Activated CD4-positive, alpha-beta T cell treated with anti-CD3 and anti-CD28 coated beads for 36 hours (primary cell): ENCODE results near the gene DDX60. TPM values are rescaled to one million over a fixed set of nuclear protein-coding genes. Genes with fewer than 3 reads are reported as not detected.
A peak's percentile ranks its signal among the peaks of the same experiment; 100 is the strongest.

ENCODE experiments used
- ATAC-seq: fragments of 200-7000 bp; cut with Tn5 transposase; one replicate; pipeline ENCODE4 v1.10.0; 2021; ENCODE audit warnings: mild to moderate bottlenecking, moderate library complexity
- CTCF ChIA-PET: fragments of 350-600 bp; sonication (Branson Sonifier 250); formaldehyde crosslinking; loops from one replicate; lab custom pipeline; 2021; ENCODE audit warnings: antibody characterized with exemption; lab: Charles Lee
- POLR2A ChIA-PET: fragments of 350-600 bp; sonication (Branson Sonifier 250); formaldehyde crosslinking; loops from one replicate; lab custom pipeline; 2021; ENCODE audit warnings: antibody characterized with exemption, inconsistent platforms; lab: Charles Lee
- DNase-seq: peaks from one replicate; pipeline ENCODE4 v3.0.0-alpha.2; 2020
- H3K27ac Mint-ChIP-seq: one replicate; pipeline ENCODE4 v1.8.0; 2021; ENCODE audit warnings: mixed read lengths
- H3K27me3 Mint-ChIP-seq: one replicate; pipeline ENCODE4 v1.8.0; 2021; ENCODE audit warnings: mixed read lengths
- H3K36me3 Mint-ChIP-seq: one replicate; pipeline ENCODE4 v1.8.0; 2021; ENCODE audit warnings: low read depth, mixed read lengths
- H3K4me1 Mint-ChIP-seq: one replicate; pipeline ENCODE4 v1.8.0; 2021; ENCODE audit warnings: mixed read lengths
- H3K4me3 Mint-ChIP-seq: one replicate; pipeline ENCODE4 v1.8.0; 2021; ENCODE audit warnings: mild to moderate bottlenecking, moderate library complexity, mixed read lengths
- H3K9me3 Mint-ChIP-seq: one replicate; pipeline ENCODE4 v1.8.0; 2021; ENCODE audit warnings: low read depth, mixed read lengths
- intact Hi-C, 2 experiments: fragments of 100-400 bp; cut with DNase I in 1 of 2; cut with micrococcal nuclease in 1 of 2; formaldehyde crosslinking; loops; one replicate each; pipeline versions ENCODE4 v1.14.2 to v1.15.1; 2022 to 2024; cut with DNase I, micrococcal nuclease
- total RNA-seq, 2 experiments: library from RNA; stranded (reverse); gene quantifications; one replicate each; pipeline ENCODE4 v1.2.3, GENCODE V29; 2021

The DDX60 gene, protein sequence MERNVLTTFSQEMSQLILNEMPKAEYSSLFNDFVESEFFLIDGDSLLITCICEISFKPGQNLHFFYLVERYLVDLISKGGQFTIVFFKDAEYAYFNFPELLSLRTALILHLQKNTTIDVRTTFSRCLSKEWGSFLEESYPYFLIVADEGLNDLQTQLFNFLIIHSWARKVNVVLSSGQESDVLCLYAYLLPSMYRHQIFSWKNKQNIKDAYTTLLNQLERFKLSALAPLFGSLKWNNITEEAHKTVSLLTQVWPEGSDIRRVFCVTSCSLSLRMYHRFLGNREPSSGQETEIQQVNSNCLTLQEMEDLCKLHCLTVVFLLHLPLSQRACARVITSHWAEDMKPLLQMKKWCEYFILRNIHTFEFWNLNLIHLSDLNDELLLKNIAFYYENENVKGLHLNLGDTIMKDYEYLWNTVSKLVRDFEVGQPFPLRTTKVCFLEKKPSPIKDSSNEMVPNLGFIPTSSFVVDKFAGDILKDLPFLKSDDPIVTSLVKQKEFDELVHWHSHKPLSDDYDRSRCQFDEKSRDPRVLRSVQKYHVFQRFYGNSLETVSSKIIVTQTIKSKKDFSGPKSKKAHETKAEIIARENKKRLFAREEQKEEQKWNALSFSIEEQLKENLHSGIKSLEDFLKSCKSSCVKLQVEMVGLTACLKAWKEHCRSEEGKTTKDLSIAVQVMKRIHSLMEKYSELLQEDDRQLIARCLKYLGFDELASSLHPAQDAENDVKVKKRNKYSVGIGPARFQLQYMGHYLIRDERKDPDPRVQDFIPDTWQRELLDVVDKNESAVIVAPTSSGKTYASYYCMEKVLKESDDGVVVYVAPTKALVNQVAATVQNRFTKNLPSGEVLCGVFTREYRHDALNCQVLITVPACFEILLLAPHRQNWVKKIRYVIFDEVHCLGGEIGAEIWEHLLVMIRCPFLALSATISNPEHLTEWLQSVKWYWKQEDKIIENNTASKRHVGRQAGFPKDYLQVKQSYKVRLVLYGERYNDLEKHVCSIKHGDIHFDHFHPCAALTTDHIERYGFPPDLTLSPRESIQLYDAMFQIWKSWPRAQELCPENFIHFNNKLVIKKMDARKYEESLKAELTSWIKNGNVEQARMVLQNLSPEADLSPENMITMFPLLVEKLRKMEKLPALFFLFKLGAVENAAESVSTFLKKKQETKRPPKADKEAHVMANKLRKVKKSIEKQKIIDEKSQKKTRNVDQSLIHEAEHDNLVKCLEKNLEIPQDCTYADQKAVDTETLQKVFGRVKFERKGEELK (N-terminal part only)
- total RNA-seq = 10 to 100 TPM; 22.2 to 23.8 TPM

DNA sequence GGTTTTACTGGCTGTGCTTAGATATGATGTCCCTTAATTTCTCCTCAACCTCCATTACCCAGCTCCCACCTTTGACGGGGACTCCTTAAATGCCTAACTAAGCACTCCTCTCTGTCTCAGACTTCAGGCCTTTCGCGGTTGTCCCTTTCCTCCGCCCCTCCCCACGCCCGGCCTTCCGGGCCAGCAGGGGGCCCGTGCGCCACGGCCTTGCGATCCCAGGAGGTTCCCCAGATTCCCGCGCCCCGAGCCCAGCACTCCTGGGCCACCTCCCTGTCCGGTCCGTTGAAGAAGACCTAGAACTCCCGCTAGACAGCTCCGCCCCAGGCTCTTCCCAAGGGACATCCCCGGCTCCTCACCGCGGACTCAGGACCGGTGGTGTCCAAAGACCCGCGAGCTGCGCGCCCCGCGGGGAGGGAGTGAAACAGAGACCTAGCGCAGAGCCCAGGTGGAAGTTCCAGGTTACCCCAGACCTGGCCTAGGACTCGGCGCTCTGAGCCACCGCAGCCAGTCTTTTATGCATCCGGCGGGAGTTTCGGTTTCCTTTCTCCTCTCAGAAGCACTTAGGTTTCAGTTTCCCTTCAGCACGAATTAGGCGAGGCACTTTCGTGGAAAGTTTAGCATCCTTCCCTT, at the start of gene DDX60:
Gene DDX60, minus strand, starts transcription at position 487 of the 630 bp plus-strand sequence. CDS start 7,493 bp downstream, outside the sequence.
- ChIA-PET POLR2A (no interaction called here), CTCF (interaction anchor here (0.6 to 1.1 kb wide), 4 partner anchors 14 to 692 kb away, joined by 3 to 5 read pairs (median 4); partner anchors contain the start of gene CBR4)
- H3K4me1 Mint-ChIP-seq = peaks cover 44% of the 10 kb centered on the region
- H3K27me3 Mint-ChIP-seq = no peaks in the 10 kb centered on the region
- no peaks in the 10 kb centered on the region for H3K9me3 Mint-ChIP-seq
- peaks cover 4% of the 10 kb centered on the region for H3K36me3 Mint-ChIP-seq
- intact Hi-C loops = loop anchor here (1.0 to 10.0 kb wide), 6 partner anchors 162 to 1436 kb away; partner anchors contain the start of genes DDX60L (in 2 of the 2), CBR4 (in 1 of the 2), HPF1 (in 1 of the 2) and NEK1 (in 1 of the 2)
- peak; percentile 93 for ATAC-seq
- peak within 1 kb of the TSS; percentile 92 for H3K27ac Mint-ChIP-seq
- peak within 1 kb of the TSS; percentile 85 for H3K4me3 Mint-ChIP-seq
- DNase-seq = peak; percentile 91

- intact Hi-C loops = no loop called here
- H3K4me1 Mint-ChIP-seq = peaks cover 6% of the 10 kb centered on the region
- ATAC-seq = no peak
- H3K27ac Mint-ChIP-seq = no peak overlapping the region
- H3K36me3 Mint-ChIP-seq = peaks cover 74% of the 10 kb centered on the region
- H3K9me3 Mint-ChIP-seq = peaks cover 8% of the 10 kb centered on the region
- no peak for DNase-seq
- no peak overlapping the region for H3K4me3 Mint-ChIP-seq
- H3K27me3 Mint-ChIP-seq = no peaks in the 10 kb centered on the region
- ChIA-PET POLR2A (no interaction called here), CTCF (interaction anchor here (0.7 kb wide), 1 partner anchor 431 kb away, joined by 3 read pairs; no protein-coding TSS in a partner anchor)
These were observed 48.5 kb upstream of the DDX60 start for GRCh38 chr4:168367065-168367464.

GRCh38 chr4:168362025-168362401, 43.5 kb upstream of the DDX60 start:
- peaks cover 77% of the 10 kb centered on the region for H3K36me3 Mint-ChIP-seq
- intact Hi-C loops = no loop called here
- ATAC-seq (no peak), DNase-seq (no peak)
- H3K4me3 Mint-ChIP-seq = no peak overlapping the region
- no peaks in the 10 kb centered on the region for H3K27me3 Mint-ChIP-seq
- no peak overlapping the region for H3K27ac Mint-ChIP-seq
- H3K9me3 Mint-ChIP-seq = peaks cover 6% of the 10 kb centered on the region
- peaks cover 6% of the 10 kb centered on the region for H3K4me1 Mint-ChIP-seq
- ChIA-PET POLR2A (no interaction called here), CTCF (no interaction called here)

- POLR2A ChIA-PET = no interaction called here
- ATAC-seq (no peak), DNase-seq (no peak)
- Mint-ChIP-seq H3K4me1 (peaks cover 6% of the 10 kb centered on the region), H3K27me3 (no peaks in the 10 kb centered on the region), H3K4me3 (no peak overlapping the region), H3K36me3 (peaks cover 80% of the 10 kb centered on the region), H3K27ac (no peak overlapping the region), H3K9me3 (peaks cover 8% of the 10 kb centered on the region)
- intact Hi-C loops = no loop called here
- CTCF ChIA-PET = interaction anchor here (0.6 kb wide), 1 partner anchor 1125 kb away, joined by 4 read pairs; no protein-coding TSS in a partner anchor
These were observed 42.9 kb upstream of the DDX60 start for GRCh38 chr4:168361365-168362024.

- intact Hi-C loops = no loop called here
- ATAC-seq (no peak), DNase-seq (no peak)
- Mint-ChIP-seq H3K9me3 (peaks cover 8% of the 10 kb centered on the region), H3K27ac (no peak overlapping the region), H3K27me3 (no peaks in the 10 kb centered on the region), H3K4me1 (peaks cover 6% of the 10 kb centered on the region), H3K36me3 (peaks cover 74% of the 10 kb centered on the region), H3K4me3 (no peak overlapping the region)
- ChIA-PET POLR2A (no interaction called here), CTCF (interaction anchor here (0.6 kb wide), 1 partner anchor 192 kb away, joined by 3 read pairs; no protein-coding TSS in a partner anchor)
These were observed 41.7 kb upstream of the DDX60 start for GRCh38 chr4:168360271-168360670.

- peaks cover 13% of the 10 kb centered on the region for H3K9me3 Mint-ChIP-seq
- CTCF ChIA-PET = no interaction called here
- intact Hi-C loops = no loop called here
- DNase-seq = no peak
- no peaks in the 10 kb centered on the region for H3K4me1 Mint-ChIP-seq
- no peak overlapping the region for H3K4me3 Mint-ChIP-seq
- no peak for ATAC-seq
- no peaks in the 10 kb centered on the region for H3K27me3 Mint-ChIP-seq
- H3K36me3 Mint-ChIP-seq = peaks cover 58% of the 10 kb centered on the region
- POLR2A ChIA-PET = no interaction called here
- no peak overlapping the region for H3K27ac Mint-ChIP-seq
These were observed 39.4 kb upstream of the DDX60 start for GRCh38 chr4:168357941-168358340.

DNA sequence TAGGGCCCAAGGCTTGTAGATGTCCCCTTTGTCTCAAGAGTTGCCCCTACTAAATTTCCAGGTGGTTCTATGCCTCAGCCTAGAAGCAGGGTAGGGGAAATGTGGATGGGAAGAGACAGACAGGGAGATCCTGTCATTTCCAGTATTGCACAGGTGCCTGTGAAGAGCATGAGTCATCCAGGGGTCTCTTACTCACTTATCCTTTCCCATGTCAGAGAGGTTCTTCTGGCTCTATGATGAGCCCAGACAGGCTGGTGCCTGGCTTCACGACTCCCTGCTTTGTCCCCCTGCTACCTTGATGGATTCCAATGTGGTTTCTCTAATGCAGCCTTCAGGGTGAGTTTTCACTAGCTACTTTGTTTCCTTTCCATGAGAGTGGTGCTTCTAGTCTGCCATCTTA, 35.2 kb upstream of the DDX60 start:
- Mint-ChIP-seq H3K4me3 (no peak overlapping the region), H3K9me3 (peaks cover 38% of the 10 kb centered on the region), H3K4me1 (no peaks in the 10 kb centered on the region), H3K36me3 (peaks cover 28% of the 10 kb centered on the region), H3K27ac (no peak overlapping the region), H3K27me3 (no peaks in the 10 kb centered on the region)
- intact Hi-C loops = no loop called here
- CTCF ChIA-PET = no interaction called here
- POLR2A ChIA-PET = no interaction called here
- ATAC-seq (no peak), DNase-seq (no peak)

DNA sequence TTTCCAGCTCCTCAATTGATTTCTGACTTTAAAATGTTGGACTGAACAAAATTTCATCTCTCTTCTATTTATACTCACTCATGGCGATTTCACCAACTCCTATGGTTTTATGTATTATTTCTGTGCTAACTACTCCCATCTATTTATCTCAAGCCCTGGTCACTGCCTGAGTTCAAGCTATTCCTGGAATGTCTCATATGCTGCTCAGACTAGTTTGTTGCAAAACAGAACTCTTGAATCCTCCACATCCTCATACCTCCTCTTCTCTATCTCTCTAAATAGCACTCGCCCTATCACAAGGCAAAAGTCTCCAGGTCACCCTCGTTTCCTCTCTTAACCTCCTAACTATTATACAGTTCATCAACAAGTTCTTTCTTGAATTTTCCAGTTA, 19.0 kb upstream of the DDX60 start:
- DNase-seq = no peak
- CTCF ChIA-PET = no interaction called here
- H3K9me3 Mint-ChIP-seq = no peaks in the 10 kb centered on the region
- ATAC-seq = no peak
- H3K27ac Mint-ChIP-seq = no peak overlapping the region
- intact Hi-C loops = no loop called here
- POLR2A ChIA-PET = no interaction called here
- no peaks in the 10 kb centered on the region for H3K27me3 Mint-ChIP-seq
- H3K4me1 Mint-ChIP-seq = no peaks in the 10 kb centered on the region
- H3K4me3 Mint-ChIP-seq = no peak overlapping the region
- H3K36me3 Mint-ChIP-seq = no peaks in the 10 kb centered on the region

GRCh38 chr4:168336837-168337549, 18.4 kb upstream of the DDX60 start:
- ATAC-seq (no peak), DNase-seq (no peak)
- no peak overlapping the region for H3K4me3 Mint-ChIP-seq
- no peaks in the 10 kb centered on the region for H3K9me3 Mint-ChIP-seq
- H3K27me3 Mint-ChIP-seq = no peaks in the 10 kb centered on the region
- ChIA-PET POLR2A (no interaction called here), CTCF (no interaction called here)
- no peak overlapping the region for H3K27ac Mint-ChIP-seq
- H3K36me3 Mint-ChIP-seq = no peaks in the 10 kb centered on the region
- intact Hi-C loops = no loop called here
- no peaks in the 10 kb centered on the region for H3K4me1 Mint-ChIP-seq

- intact Hi-C loops = no loop called here
- ChIA-PET CTCF (interaction anchor here (1.0 kb wide), 1 partner anchor 1240 kb away, joined by 3 read pairs; no protein-coding TSS in a partner anchor), POLR2A (interaction anchor here (0.6 kb wide), 1 partner anchor 380 kb away, joined by 6 read pairs; no protein-coding TSS in a partner anchor)
- no peak for ATAC-seq
- Mint-ChIP-seq H3K27ac (no peak overlapping the region), H3K9me3 (no peaks in the 10 kb centered on the region), H3K36me3 (no peaks in the 10 kb centered on the region), H3K4me1 (no peaks in the 10 kb centered on the region), H3K27me3 (no peaks in the 10 kb centered on the region), H3K4me3 (no peak overlapping the region)
- DNase-seq = no peak
These were observed 17.1 kb upstream of the DDX60 start for GRCh38 chr4:168335621-168336020.
